ENCODE results near the gene DOCK8.

The DOCK8 gene

DNA sequence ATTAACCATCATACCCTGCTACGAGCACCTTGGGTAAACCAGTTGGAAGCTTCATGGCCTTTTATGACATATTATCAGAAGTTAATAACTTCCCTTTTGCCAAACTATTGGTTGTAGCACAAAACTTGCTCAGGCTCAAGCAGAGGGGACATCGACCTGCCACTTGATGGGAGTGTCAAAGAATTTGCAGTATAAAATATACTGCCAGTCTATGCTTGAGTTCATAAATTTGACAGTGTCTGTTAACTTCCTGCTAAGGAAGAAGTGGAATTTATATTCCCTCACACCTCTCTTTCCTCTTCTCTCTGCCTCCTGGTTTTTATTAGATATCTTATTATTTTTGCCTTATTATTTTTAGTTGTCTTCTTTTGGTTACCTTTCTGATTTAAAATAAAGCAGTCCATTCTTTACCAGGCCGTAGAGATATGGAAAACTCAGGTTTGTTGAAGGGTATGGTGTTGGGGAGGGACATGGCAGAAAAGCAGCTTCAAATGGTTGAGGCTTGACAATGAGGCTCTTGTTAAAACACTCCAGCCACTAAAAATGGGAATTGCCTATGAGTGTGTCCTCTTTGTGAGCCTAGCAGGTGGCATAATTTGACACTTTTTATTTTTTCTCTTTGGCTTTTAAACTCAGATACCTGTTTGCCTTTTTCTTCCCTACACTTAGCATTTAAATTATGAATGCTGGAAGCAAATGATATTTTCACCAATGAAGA, 298.0 kb downstream of the DOCK8 start:
- DNase-seq, result no peak
